Sigmoid colon (tissue), 4 donors: Measurements from ENCODE around the gene LUZP2.

Source experiments
- EP300 ChIP-seq, 4 donors: sonication (generic); formaldehyde crosslinking; IDR thresholded peaks; one replicate each; pipeline ENCODE4 v1.6.1; 2017; ENCODE audit warnings: antibody characterized with exemption in 4 of 4
- POLR2A ChIP-seq, 2 donors: fragments of 450-650 bp; IDR thresholded peaks; one replicate each; pipeline ENCODE4 v1.6.1; 2016; ENCODE audit warnings: antibody characterized with exemption in 2 of 2, mild to moderate bottlenecking in 2 of 2, moderate library complexity in 2 of 2
- POLR2AphosphoS5 ChIP-seq, 4 donors: sonication (generic); formaldehyde crosslinking; IDR thresholded peaks; one replicate each; pipeline ENCODE4 v1.6.1; 2017; ENCODE audit warnings: antibody characterized with exemption in 4 of 4
- TF ChIP-seq, protein P1 (sequence below), 4 experiments: fragments of 450-650 bp in 3 of 4; fragments of 200-600 bp in 1 of 4; IDR thresholded peaks; one replicate each; pipeline ENCODE4 v1.5.1; 2016 to 2019; ENCODE audit warnings: antibody characterized with exemption in 4 of 4, mild to moderate bottlenecking in 3 of 4, moderate library complexity in 2 of 4

DNA sequence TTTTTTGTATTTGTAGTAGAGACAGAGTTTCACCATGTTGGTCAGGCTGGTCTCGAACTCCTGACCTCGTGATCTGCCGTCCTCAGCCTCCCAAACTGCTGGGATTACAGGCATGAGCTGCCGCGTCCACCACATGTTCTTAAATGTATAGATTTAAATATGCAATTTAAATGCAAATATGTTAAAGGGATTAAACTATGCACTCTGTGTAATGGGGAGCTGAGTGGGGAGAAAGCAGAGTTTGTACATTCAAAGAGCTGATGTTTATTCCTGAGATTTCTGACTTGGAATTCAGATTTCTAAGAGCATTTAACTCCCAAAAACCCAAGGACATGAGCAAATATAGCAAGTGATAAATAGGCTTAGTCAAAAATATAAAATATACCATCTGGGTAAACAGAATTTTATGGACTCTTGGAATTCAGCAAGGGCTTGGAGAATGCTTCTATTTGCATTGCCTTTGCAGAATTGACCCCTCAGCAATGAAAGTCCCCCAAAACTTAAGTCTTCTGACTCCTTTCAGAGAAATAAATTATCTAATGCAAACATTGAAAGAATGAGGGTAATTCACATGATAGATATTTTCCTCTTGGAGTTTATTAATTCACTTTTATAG is 170.6 kb downstream of the LUZP2 start:
- TF ChIP-seq, protein P1, sequence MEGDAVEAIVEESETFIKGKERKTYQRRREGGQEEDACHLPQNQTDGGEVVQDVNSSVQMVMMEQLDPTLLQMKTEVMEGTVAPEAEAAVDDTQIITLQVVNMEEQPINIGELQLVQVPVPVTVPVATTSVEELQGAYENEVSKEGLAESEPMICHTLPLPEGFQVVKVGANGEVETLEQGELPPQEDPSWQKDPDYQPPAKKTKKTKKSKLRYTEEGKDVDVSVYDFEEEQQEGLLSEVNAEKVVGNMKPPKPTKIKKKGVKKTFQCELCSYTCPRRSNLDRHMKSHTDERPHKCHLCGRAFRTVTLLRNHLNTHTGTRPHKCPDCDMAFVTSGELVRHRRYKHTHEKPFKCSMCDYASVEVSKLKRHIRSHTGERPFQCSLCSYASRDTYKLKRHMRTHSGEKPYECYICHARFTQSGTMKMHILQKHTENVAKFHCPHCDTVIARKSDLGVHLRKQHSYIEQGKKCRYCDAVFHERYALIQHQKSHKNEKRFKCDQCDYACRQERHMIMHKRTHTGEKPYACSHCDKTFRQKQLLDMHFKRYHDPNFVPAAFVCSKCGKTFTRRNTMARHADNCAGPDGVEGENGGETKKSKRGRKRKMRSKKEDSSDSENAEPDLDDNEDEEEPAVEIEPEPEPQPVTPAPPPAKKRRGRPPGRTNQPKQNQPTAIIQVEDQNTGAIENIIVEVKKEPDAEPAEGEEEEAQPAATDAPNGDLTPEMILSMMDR (IDR thresholded peaks at IDR 0.05) = no peak
- no peak for TF ChIP-seq EP300 (IDR thresholded peaks at IDR 0.05)
- TF ChIP-seq POLR2A (IDR thresholded peaks at IDR 0.05) = no peak
- TF ChIP-seq POLR2AphosphoS5 (IDR thresholded peaks at IDR 0.05) = no peak
